PC-9 (cell line): Measurements from ENCODE around the gene OR51B4. TPM values are rescaled to one million over a fixed set of nuclear protein-coding genes. Genes with fewer than 3 reads are reported as not detected.

Experiments
- BruUV-seq: library from RNA; stranded (reverse); fragments of 400-500 nt; replicated peaks from 2 replicates; lab custom pipeline; 2021; lab: Mats Ljungman, UMichigan
- CTCF ChIA-PET: fragments of 300-600 bp; sonication (Branson Sonifier 250); formaldehyde crosslinking; loops from one replicate; lab custom pipeline; 2022; ENCODE audit warnings: antibody characterized with exemption; lab: Charles Lee
- POLR2A ChIA-PET: fragments of 300-600 bp; sonication (Branson Sonifier 250); formaldehyde crosslinking; loops from one replicate; lab custom pipeline; 2022; ENCODE audit warnings: antibody characterized with exemption; ENCODE audit not compliant: unreplicated experiment; lab: Charles Lee
- DNase-seq, 2 experiments: peaks; one replicate each; pipeline versions ENCODE4 v3.0.0 to v3.0.0-alpha.2; 2015 to 2022; ENCODE audit warnings: mixed read lengths in 1 of 2
- H2AFZ ChIP-seq: fragments of 200-600 bp; sonication (generic); 2 replicates; pipeline ENCODE4 v1.8.1; 2017; ENCODE audit warnings: antibody characterized with exemption
- H3F3A ChIP-seq: fragments of 200-600 bp; sonication (generic); 2 replicates; pipeline ENCODE4 v1.8.1; 2017; ENCODE audit warnings: antibody characterized with exemption, mild to moderate bottlenecking, low read depth; ENCODE audit not compliant: insufficient read depth
- H3K27ac ChIP-seq: fragments of 200-600 bp; sonication (generic); 2 replicates; pipeline ENCODE4 v1.6.1; 2016; ENCODE audit warnings: mixed run types
- H3K27me3 ChIP-seq: fragments of 200-600 bp; sonication (generic); 2 replicates; pipeline ENCODE4 v1.6.1; 2016; ENCODE audit warnings: low read depth, mixed run types; ENCODE audit not compliant: insufficient read depth
- H3K36me3 ChIP-seq: fragments of 200-600 bp; sonication (generic); 2 replicates; pipeline ENCODE4 v1.6.1; 2016; ENCODE audit warnings: low read depth, mixed run types
- H3K4me1 ChIP-seq: fragments of 200-600 bp; sonication (generic); replicated peaks from 2 replicates; pipeline ENCODE4 v1.6.1; 2016; ENCODE audit warnings: mixed run types; ENCODE audit not compliant: insufficient read depth
- H3K4me2 ChIP-seq: fragments of 200-600 bp; sonication (generic); 2 replicates; pipeline ENCODE4 v1.6.1; 2017; ENCODE audit warnings: mixed run types
- H3K4me3 ChIP-seq: fragments of 200-600 bp; sonication (generic); 2 replicates; pipeline ENCODE4 v1.6.1; 2016; ENCODE audit warnings: mixed run types
- H3K79me2 ChIP-seq: fragments of 200-600 bp; sonication (generic); 2 replicates; pipeline ENCODE4 v1.6.1; 2017; ENCODE audit warnings: low read depth, mixed run types
- H3K9me2 ChIP-seq: fragments of 200-600 bp; sonication (generic); 2 replicates; pipeline ENCODE4 v1.8.1; 2017; ENCODE audit warnings: mild to moderate bottlenecking; ENCODE audit not compliant: insufficient read depth
- H3K9me3 ChIP-seq: fragments of 200-600 bp; sonication (generic); 2 replicates; pipeline ENCODE4 v1.8.1; 2016; ENCODE audit warnings: low read depth; ENCODE audit not compliant: insufficient read depth
- H4K20me1 ChIP-seq: fragments of 200-600 bp; sonication (generic); 2 replicates; pipeline ENCODE4 v1.8.1; 2017; ENCODE audit not compliant: insufficient read depth
- EZH2 ChIP-seq: fragments of 200-600 bp; sonication (generic); IDR thresholded peaks from 2 replicates; pipeline ENCODE4 v1.8.0; 2017; ENCODE audit warnings: antibody characterized with exemption, low read depth
- intact Hi-C: fragments of 100-400 bp; cut with micrococcal nuclease; formaldehyde crosslinking; loops from one replicate; pipeline ENCODE4 v1.10.0; 2022; ENCODE audit not compliant: unreplicated experiment
- total RNA-seq: library from RNA; stranded (reverse); gene quantifications from 2 replicates; pipeline ENCODE4 v1.2.3, GENCODE V29; 2021
- TF ChIP-seq, protein P1 (sequence below): fragments of 200-600 bp; sonication (generic); conservative IDR thresholded peaks from 2 replicates; pipeline ENCODE4 v1.6.1; 2017; ENCODE audit warnings: mixed run types, antibody characterized with exemption, mild to moderate bottlenecking, moderate library complexity

The OR51B4 gene
- total RNA-seq, 1 experiment from 2014 or later: not detected

- POLR2A ChIA-PET: no interaction called here
- H3K4me1 ChIP-seq: no peaks in the 10 kb centered on the region
- DNase-seq: no peak
- H3K4me2 ChIP-seq: no peak overlapping the region
- no peaks in the 10 kb centered on the region for H3K36me3 ChIP-seq
- H3K27ac ChIP-seq: no peak overlapping the region
- no peak for TF ChIP-seq EZH2
- TF ChIP-seq, protein P1, sequence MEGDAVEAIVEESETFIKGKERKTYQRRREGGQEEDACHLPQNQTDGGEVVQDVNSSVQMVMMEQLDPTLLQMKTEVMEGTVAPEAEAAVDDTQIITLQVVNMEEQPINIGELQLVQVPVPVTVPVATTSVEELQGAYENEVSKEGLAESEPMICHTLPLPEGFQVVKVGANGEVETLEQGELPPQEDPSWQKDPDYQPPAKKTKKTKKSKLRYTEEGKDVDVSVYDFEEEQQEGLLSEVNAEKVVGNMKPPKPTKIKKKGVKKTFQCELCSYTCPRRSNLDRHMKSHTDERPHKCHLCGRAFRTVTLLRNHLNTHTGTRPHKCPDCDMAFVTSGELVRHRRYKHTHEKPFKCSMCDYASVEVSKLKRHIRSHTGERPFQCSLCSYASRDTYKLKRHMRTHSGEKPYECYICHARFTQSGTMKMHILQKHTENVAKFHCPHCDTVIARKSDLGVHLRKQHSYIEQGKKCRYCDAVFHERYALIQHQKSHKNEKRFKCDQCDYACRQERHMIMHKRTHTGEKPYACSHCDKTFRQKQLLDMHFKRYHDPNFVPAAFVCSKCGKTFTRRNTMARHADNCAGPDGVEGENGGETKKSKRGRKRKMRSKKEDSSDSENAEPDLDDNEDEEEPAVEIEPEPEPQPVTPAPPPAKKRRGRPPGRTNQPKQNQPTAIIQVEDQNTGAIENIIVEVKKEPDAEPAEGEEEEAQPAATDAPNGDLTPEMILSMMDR: no peak
- no peak overlapping the region for H2AFZ ChIP-seq
- no peak overlapping the region for H3K4me3 ChIP-seq
- no peaks in the 10 kb centered on the region for H3K79me2 ChIP-seq
- no peaks in the 10 kb centered on the region for H3F3A ChIP-seq
- intact Hi-C loops: no loop called here
- no peaks in the 10 kb centered on the region for H4K20me1 ChIP-seq
- CTCF ChIA-PET: no interaction called here
- 0 out of 2 replicates have a peak, but pooled peaks cover 2% of the 10 kb centered on the region for H3K27me3 ChIP-seq
- no peaks in the 10 kb centered on the region for H3K9me2 ChIP-seq
- H3K9me3 ChIP-seq: no peaks in the 10 kb centered on the region
- no TSS peak for BruUV-seq
Observed at GRCh38 chr11:5252919-5253265, 48.9 kb downstream of the OR51B4 start.

DNA sequence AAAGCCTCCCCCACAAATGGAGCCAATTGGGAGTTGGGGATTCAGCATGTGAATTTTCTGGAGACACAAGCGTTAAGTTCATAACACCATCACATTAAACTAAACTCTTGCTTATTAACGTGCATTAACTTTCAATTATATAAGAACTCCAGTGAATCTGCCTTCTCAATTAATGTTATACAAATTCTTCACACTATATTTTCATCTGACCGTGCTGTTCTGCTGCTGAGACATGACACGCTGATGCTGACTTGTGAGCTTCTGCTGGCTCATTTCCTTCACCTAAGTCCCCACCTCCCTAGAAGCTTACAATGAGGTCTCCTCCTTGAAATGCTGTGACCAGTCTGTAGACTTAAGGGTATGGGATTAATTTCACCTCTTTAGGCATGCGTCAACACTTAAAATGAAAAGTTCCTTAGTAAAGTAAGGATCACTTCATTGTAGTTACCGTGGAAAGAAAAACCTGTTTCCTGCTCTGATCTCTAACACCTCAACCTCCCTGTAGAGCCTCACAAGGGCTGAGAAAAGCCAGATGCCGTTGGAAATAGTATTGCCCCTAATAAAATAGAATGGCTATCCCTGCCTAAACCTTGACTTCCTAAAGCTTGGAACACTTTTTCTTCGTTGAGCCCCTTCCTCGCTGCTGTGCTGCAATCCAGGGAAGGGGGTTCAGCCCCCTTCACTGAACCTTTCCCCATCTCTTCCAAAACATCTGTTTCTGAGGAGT lies 49.4 kb downstream of the OR51B4 start:
- Histone ChIP-seq H3K27ac (no peak overlapping the region), H3K4me3 (no peak overlapping the region), H3K27me3 (0 out of 2 replicates have a peak, but pooled peaks cover 2% of the 10 kb centered on the region), H3K9me3 (no peaks in the 10 kb centered on the region), H3K4me1 (no peaks in the 10 kb centered on the region), H3K4me2 (no peak overlapping the region), H3K36me3 (no peaks in the 10 kb centered on the region), H3F3A (no peaks in the 10 kb centered on the region), H3K79me2 (no peaks in the 10 kb centered on the region), H2AFZ (no peak overlapping the region), H3K9me2 (no peaks in the 10 kb centered on the region), H4K20me1 (no peaks in the 10 kb centered on the region)
- BruUV-seq: no TSS peak
- TF ChIP-seq, protein P1: no peak
- TF ChIP-seq EZH2: no peak
- ChIA-PET CTCF (no interaction called here), POLR2A (no interaction called here)
- no peak for DNase-seq
- intact Hi-C loops: no loop called here

DNA sequence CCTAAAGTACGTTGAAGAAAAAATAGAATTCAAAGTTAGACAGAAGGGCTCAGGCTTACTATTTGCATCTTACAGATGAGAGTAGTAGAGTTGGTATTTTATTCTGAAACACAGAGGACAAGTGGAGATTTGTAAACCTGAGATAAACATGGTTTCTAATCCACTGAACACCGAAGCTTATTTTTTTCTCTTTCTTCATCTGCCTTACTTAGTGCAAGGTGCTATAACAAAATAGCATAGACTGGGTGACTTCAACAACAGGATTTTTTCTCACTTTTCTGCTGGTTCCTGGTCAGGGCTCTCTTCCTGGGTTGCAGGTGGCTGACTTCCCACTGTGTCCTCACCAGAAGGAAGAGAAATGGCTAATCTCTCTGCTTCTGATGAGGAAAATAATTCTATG lies 50.0 kb downstream of the OR51B4 start:
- POLR2A ChIA-PET: no interaction called here
- Histone ChIP-seq H4K20me1 (no peaks in the 10 kb centered on the region), H3K4me1 (no peaks in the 10 kb centered on the region), H3K36me3 (no peaks in the 10 kb centered on the region), H3K4me2 (no peak overlapping the region), H3K9me3 (no peaks in the 10 kb centered on the region), H3K79me2 (no peaks in the 10 kb centered on the region), H2AFZ (no peak overlapping the region), H3K27ac (no peak overlapping the region), H3F3A (no peaks in the 10 kb centered on the region), H3K27me3 (0 out of 2 replicates have a peak, but pooled peaks cover 2% of the 10 kb centered on the region), H3K9me2 (no peaks in the 10 kb centered on the region), H3K4me3 (no peak overlapping the region)
- no TSS peak for BruUV-seq
- CTCF ChIA-PET: no interaction called here
- TF ChIP-seq, protein P1: no peak
- TF ChIP-seq EZH2: no peak
- intact Hi-C loops: no loop called here
- no peak for DNase-seq

Other genes with a start within 250 kb of the OR51B4 start
- not detected in 2 replicates for gene OR52E2, start 242.3 kb downstream of the OR51B4 start, total RNA-seq
- gene OR52E1, start 232.4 kb downstream of the OR51B4 start, total RNA-seq: not detected in 2 replicates
- not detected in 2 replicates for gene OR52A5, start 163.6 kb downstream of the OR51B4 start, total RNA-seq
- gene OR52A1, start 147.2 kb downstream of the OR51B4 start, total RNA-seq: not detected in 2 replicates
- gene OR51V1, start 101.3 kb downstream of the OR51B4 start, total RNA-seq: not detected in 2 replicates
- gene HBB, start 74.9 kb downstream of the OR51B4 start, total RNA-seq: not detected in 2 replicates
- not detected in 2 replicates for gene HBD, start 67.5 kb downstream of the OR51B4 start, total RNA-seq
- not detected in 2 replicates for gene HBG1, start 52.1 kb downstream of the OR51B4 start, total RNA-seq
- gene HBG2, start 47.2 kb downstream of the OR51B4 start, total RNA-seq: 0.63 TPM in 1 of 2 replicates, not detected in the other
- 1.4 and 2.4 TPM in 2 replicates for gene HBE1, start 32.0 kb downstream of the OR51B4 start, total RNA-seq
- gene OR51B2, start 22.4 kb upstream of the OR51B4 start, total RNA-seq: not detected in 2 replicates
- gene OR51B5, start 41.6 kb upstream of the OR51B4 start, total RNA-seq: 1.2 and 2.7 TPM in 2 replicates
- not detected in 2 replicates for gene OR51B6, start 49.6 kb upstream of the OR51B4 start, total RNA-seq
- gene OR51M1, start 81.9 kb upstream of the OR51B4 start, total RNA-seq: not detected in 2 replicates
- gene OR51Q1, start 120.2 kb upstream of the OR51B4 start, total RNA-seq: not detected in 2 replicates
- not detected in 2 replicates for gene OR51I1, start 139.6 kb upstream of the OR51B4 start, total RNA-seq
- not detected in 2 replicates for gene OR51I2, start 147.4 kb upstream of the OR51B4 start, total RNA-seq
- not detected in 2 replicates for gene OR52D1, start 186.7 kb upstream of the OR51B4 start, total RNA-seq
- not detected in 2 replicates for gene UBQLN3, start 208.0 kb upstream of the OR51B4 start, total RNA-seq
- gene UBQLNL, start 214.8 kb upstream of the OR51B4 start, total RNA-seq: 0.15 TPM in 1 of 2 replicates, not detected in the other
- gene OR52H1, start 246.6 kb upstream of the OR51B4 start, total RNA-seq: not detected in 2 replicates